Mesendoderm (in vitro differentiated cells): ENCODE measurements around the gene MYO18B.

Experiments
- DNase-seq: peaks from one replicate; pipeline ENCODE4 v3.0.0; 2013
- H2AK5ac ChIP-seq: 2 replicates; pipeline ENCODE4 v1.6.1; 2013; ENCODE audit warnings: low read length, inconsistent platforms
- H2BK120ac ChIP-seq: 2 replicates; pipeline ENCODE4 v1.6.1; 2013; ENCODE audit warnings: low read depth, mild to moderate bottlenecking, low read length, moderate library complexity, mixed read lengths
- H2BK15ac ChIP-seq: replicated peaks from 2 replicates; pipeline ENCODE4 v1.6.1; 2013; ENCODE audit warnings: low read depth, mild to moderate bottlenecking, moderate library complexity
- H2BK5ac ChIP-seq: 2 replicates; pipeline ENCODE4 v1.6.1; 2013; ENCODE audit warnings: low read length, inconsistent platforms
- H3K18ac ChIP-seq: 2 replicates; pipeline ENCODE4 v1.6.1; 2013; ENCODE audit warnings: mild to moderate bottlenecking, low read length, mixed read lengths
- H3K23ac ChIP-seq: one replicate; pipeline ENCODE4 v1.6.1; 2013; ENCODE audit warnings: low read length
- H3K27ac ChIP-seq: 2 replicates; pipeline ENCODE4 v1.5.1; 2013; ENCODE audit warnings: low read depth, mild to moderate bottlenecking, inconsistent platforms, low read length, moderate library complexity
- H3K27me3 ChIP-seq: 2 replicates; pipeline ENCODE4 v1.6.1; 2013; ENCODE audit warnings: low read length, control low read depth, mild to moderate bottlenecking, inconsistent platforms; ENCODE audit not compliant: insufficient read depth, poor library complexity
- H3K36me3 ChIP-seq: 2 replicates; pipeline ENCODE4 v1.6.1; 2013; ENCODE audit warnings: low read length, inconsistent platforms; ENCODE audit not compliant: control insufficient read depth, insufficient read depth
- H3K4ac ChIP-seq: one replicate; pipeline ENCODE4 v1.6.1; 2013; ENCODE audit warnings: low read depth, mild to moderate bottlenecking, low read length, moderate library complexity
- H3K4me1 ChIP-seq: 2 replicates; pipeline ENCODE4 v1.6.1; 2013; ENCODE audit warnings: low read depth, low read length, inconsistent platforms; ENCODE audit not compliant: control insufficient read depth
- H3K4me2 ChIP-seq: 2 replicates; pipeline ENCODE4 v1.6.1; 2013; ENCODE audit warnings: low read length
- H3K4me3 ChIP-seq: 2 replicates; pipeline ENCODE4 v1.5.1; 2013; ENCODE audit warnings: mild to moderate bottlenecking, low read length
- H3K56ac ChIP-seq: one replicate; pipeline ENCODE4 v1.6.1; 2013; ENCODE audit warnings: low read length
- H3K79me1 ChIP-seq: 2 replicates; pipeline ENCODE4 v1.6.1; 2013; ENCODE audit warnings: low read length, inconsistent platforms
- H3K79me2 ChIP-seq: 2 replicates; pipeline ENCODE4 v1.6.1; 2013; ENCODE audit warnings: mild to moderate bottlenecking, low read length; ENCODE audit not compliant: control insufficient read depth, insufficient read depth
- H3K9ac ChIP-seq: 2 replicates; pipeline ENCODE4 v1.6.1; 2013; ENCODE audit warnings: low read length, inconsistent platforms
- H4K5ac ChIP-seq: one replicate; pipeline ENCODE4 v1.6.1; 2013; ENCODE audit warnings: low read length
- H4K8ac ChIP-seq: one replicate; pipeline ENCODE4 v1.6.1; 2013; ENCODE audit warnings: low read depth, mild to moderate bottlenecking, control low read depth, low read length, moderate library complexity
- WGBS: extraction: QIAGEN DNeasy Blood & Tissue Kit; methylation state at CpG from one replicate; pipeline ENCODE4 v1.1.7; 2013; ENCODE audit warnings: low lambda C conversion rate, missing lambda C conversion rate; ENCODE audit not compliant: insufficient coverage; ENCODE audit errors: extremely low coverage; 5-methylcytosine and 5-hydroxymethylcytosine counted together

The MYO18B gene

DNA sequence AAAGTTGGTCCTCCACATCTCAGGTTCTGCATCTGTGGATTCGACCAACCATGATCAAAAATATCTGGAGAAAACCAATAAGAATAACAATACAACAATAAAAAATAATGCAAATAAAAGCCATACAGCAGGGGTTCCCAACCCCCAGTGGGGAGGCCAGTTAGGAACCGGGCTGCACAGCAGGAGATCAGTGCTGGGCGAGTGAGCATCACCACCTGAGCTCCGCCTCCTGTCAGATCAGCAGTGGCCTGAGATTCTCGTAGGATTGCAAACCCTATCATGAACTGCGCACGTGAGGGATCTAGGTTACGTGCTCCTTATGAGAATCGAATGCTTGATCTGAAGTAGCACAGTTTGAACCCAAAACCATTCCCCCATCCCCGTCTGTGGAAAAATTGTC is 25.4 kb upstream of the MYO18B start:
- WGBS: no CpG with 5 or more reads among the region's 10 CpGs
- Histone ChIP-seq H3K36me3 (no peaks in the 10 kb centered on the region), H3K9ac (no peak overlapping the region), H2BK120ac (no peak overlapping the region), H3K23ac (no peak overlapping the region), H4K8ac (no peak overlapping the region), H3K4me2 (no peak overlapping the region), H2BK5ac (no peak overlapping the region), H3K79me1 (no peaks in the 10 kb centered on the region), H3K18ac (no peak overlapping the region), H3K56ac (no peak overlapping the region), H2BK15ac (no peak overlapping the region), H3K4me1 (no peaks in the 10 kb centered on the region), H4K5ac (no peak overlapping the region), H3K27ac (no peak overlapping the region), H2AK5ac (no peak overlapping the region), H3K79me2 (no peaks in the 10 kb centered on the region), H3K4ac (no peak overlapping the region), H3K4me3 (no peak overlapping the region), H3K27me3 (no peaks in the 10 kb centered on the region)
- DNase-seq: no peak

GRCh38 chr22:25718135-25718840 is 23.7 kb upstream of the MYO18B start:
- Histone ChIP-seq H3K23ac (no peak overlapping the region), H2AK5ac (no peak overlapping the region), H3K4me1 (no peaks in the 10 kb centered on the region), H3K27me3 (no peaks in the 10 kb centered on the region), H3K4me3 (no peak overlapping the region), H2BK15ac (no peak overlapping the region), H3K27ac (no peak overlapping the region), H3K18ac (no peak overlapping the region), H4K8ac (no peak overlapping the region), H3K79me1 (no peaks in the 10 kb centered on the region), H3K4me2 (no peak overlapping the region), H2BK120ac (no peak overlapping the region), H3K36me3 (no peaks in the 10 kb centered on the region), H3K56ac (no peak overlapping the region), H4K5ac (no peak overlapping the region), H3K9ac (no peak overlapping the region), H3K79me2 (no peaks in the 10 kb centered on the region), H3K4ac (no peak overlapping the region), H2BK5ac (no peak overlapping the region)
- no CpG with 5 or more reads among the region's 10 CpGs for WGBS
- no peak for DNase-seq

- no peak overlapping the region for H4K5ac ChIP-seq
- no peak overlapping the region for H2BK15ac ChIP-seq
- H2BK5ac ChIP-seq: no peak overlapping the region
- H3K23ac ChIP-seq: no peak overlapping the region
- H3K4me1 ChIP-seq: no peaks in the 10 kb centered on the region
- no peak overlapping the region for H4K8ac ChIP-seq
- H3K9ac ChIP-seq: no peak overlapping the region
- no peak overlapping the region for H3K4me2 ChIP-seq
- H3K56ac ChIP-seq: no peak overlapping the region
- no peak for DNase-seq
- H3K79me1 ChIP-seq: no peaks in the 10 kb centered on the region
- no peak overlapping the region for H3K27ac ChIP-seq
- no peak overlapping the region for H2BK120ac ChIP-seq
- H3K36me3 ChIP-seq: no peaks in the 10 kb centered on the region
- H3K79me2 ChIP-seq: no peaks in the 10 kb centered on the region
- no peak overlapping the region for H3K4me3 ChIP-seq
- WGBS: no CpG with 5 or more reads among the region's 16 CpGs
- H3K18ac ChIP-seq: no peak overlapping the region
- no peaks in the 10 kb centered on the region for H3K27me3 ChIP-seq
- no peak overlapping the region for H2AK5ac ChIP-seq
- no peak overlapping the region for H3K4ac ChIP-seq
These were observed 19.8 kb upstream of the MYO18B start for GRCh38 chr22:25722223-25722622.

DNA sequence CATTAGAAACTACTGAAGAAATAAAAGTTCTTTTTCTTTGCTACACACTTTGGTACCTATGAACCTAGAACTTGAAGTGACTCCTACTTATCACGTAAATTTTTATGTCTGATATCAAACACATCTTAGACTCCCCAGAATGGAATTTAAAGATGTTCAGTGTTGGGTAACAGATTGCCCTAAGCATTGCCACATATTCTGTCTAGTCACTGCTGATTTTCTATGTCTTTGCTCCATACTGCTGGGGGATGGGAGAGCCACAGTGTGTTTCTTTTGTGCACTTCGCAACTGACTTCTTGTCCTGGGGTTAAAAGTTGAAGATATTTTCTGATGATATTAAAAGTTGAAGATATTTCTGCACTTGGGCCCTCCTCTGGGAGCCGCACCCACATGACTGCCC is 19.4 kb upstream of the MYO18B start:
- no peak overlapping the region for H4K8ac ChIP-seq
- no peak overlapping the region for H3K18ac ChIP-seq
- no peak overlapping the region for H3K23ac ChIP-seq
- no peak overlapping the region for H2BK5ac ChIP-seq
- H3K4me3 ChIP-seq: no peak overlapping the region
- H2BK120ac ChIP-seq: no peak overlapping the region
- H3K56ac ChIP-seq: no peak overlapping the region
- no peak overlapping the region for H3K27ac ChIP-seq
- H3K4me2 ChIP-seq: no peak overlapping the region
- DNase-seq: no peak
- H3K79me1 ChIP-seq: no peaks in the 10 kb centered on the region
- H3K9ac ChIP-seq: no peak overlapping the region
- H3K36me3 ChIP-seq: no peaks in the 10 kb centered on the region
- H2AK5ac ChIP-seq: no peak overlapping the region
- no peaks in the 10 kb centered on the region for H3K79me2 ChIP-seq
- no CpG with 5 or more reads among the region's 3 CpGs for WGBS
- H3K4ac ChIP-seq: no peak overlapping the region
- no peaks in the 10 kb centered on the region for H3K4me1 ChIP-seq
- H2BK15ac ChIP-seq: no peak overlapping the region
- H4K5ac ChIP-seq: no peak overlapping the region
- no peaks in the 10 kb centered on the region for H3K27me3 ChIP-seq

GRCh38 chr22:25726241-25726640 is 15.7 kb upstream of the MYO18B start:
- H3K79me2 ChIP-seq: no peaks in the 10 kb centered on the region
- no peaks in the 10 kb centered on the region for H3K27me3 ChIP-seq
- H3K23ac ChIP-seq: no peak overlapping the region
- H3K27ac ChIP-seq: no peak overlapping the region
- no peak overlapping the region for H2BK5ac ChIP-seq
- no peaks in the 10 kb centered on the region for H3K4me1 ChIP-seq
- H2BK15ac ChIP-seq: no peak overlapping the region
- no peak overlapping the region for H4K5ac ChIP-seq
- H3K56ac ChIP-seq: no peak overlapping the region
- H2AK5ac ChIP-seq: no peak overlapping the region
- no peak overlapping the region for H3K4me2 ChIP-seq
- no peaks in the 10 kb centered on the region for H3K36me3 ChIP-seq
- H2BK120ac ChIP-seq: no peak overlapping the region
- no peak overlapping the region for H3K18ac ChIP-seq
- no peak overlapping the region for H3K9ac ChIP-seq
- no peak overlapping the region for H3K4me3 ChIP-seq
- H3K79me1 ChIP-seq: no peaks in the 10 kb centered on the region
- H3K4ac ChIP-seq: no peak overlapping the region
- H4K8ac ChIP-seq: no peak overlapping the region
- peak; percentile 72 for DNase-seq
- no CpG with 5 or more reads among the region's 4 CpGs for WGBS

- Histone ChIP-seq H2BK15ac (no peak overlapping the region), H2AK5ac (no peak overlapping the region), H3K27me3 (no peaks in the 10 kb centered on the region), H3K18ac (no peak overlapping the region), H3K79me1 (no peaks in the 10 kb centered on the region), H2BK5ac (no peak overlapping the region), H3K4ac (no peak overlapping the region), H3K56ac (no peak overlapping the region), H3K9ac (no peak overlapping the region), H4K5ac (no peak overlapping the region), H3K23ac (no peak overlapping the region), H3K4me1 (no peaks in the 10 kb centered on the region), H3K36me3 (no peaks in the 10 kb centered on the region), H3K4me2 (no peak overlapping the region), H4K8ac (no peak overlapping the region), H2BK120ac (no peak overlapping the region), H3K79me2 (no peaks in the 10 kb centered on the region), H3K4me3 (no peak overlapping the region), H3K27ac (no peak overlapping the region)
- no CpG with 5 or more reads among the region's 7 CpGs for WGBS
- no peak for DNase-seq
These were observed 13.9 kb upstream of the MYO18B start for GRCh38 chr22:25728071-25728470.
